Fibroblast of lung (primary cell): ENCODE measurements around the gene SH3RF1.

Experiments used
- EZH2 ChIP-seq: IDR thresholded peaks from 2 replicates; pipeline ENCODE4 v1.5.1; 2012; ENCODE audit warnings: low read length, control low read depth, mild to moderate bottlenecking; ENCODE audit errors: missing control alignments
- TF ChIP-seq, protein P1 (sequence below), 2 donors: IDR thresholded peaks in 1 of 2; conservative IDR thresholded peaks in 1 of 2; 1 replicate in 1 of 2; 2 replicates in 1 of 2; pipeline ENCODE4 v1.5.1; 2011 to 2012; ENCODE audit warnings: low read length in 2 of 2, control low read depth in 1 of 2, inconsistent platforms in 1 of 2, low read depth in 1 of 2, mild to moderate bottlenecking in 1 of 2

DNA sequence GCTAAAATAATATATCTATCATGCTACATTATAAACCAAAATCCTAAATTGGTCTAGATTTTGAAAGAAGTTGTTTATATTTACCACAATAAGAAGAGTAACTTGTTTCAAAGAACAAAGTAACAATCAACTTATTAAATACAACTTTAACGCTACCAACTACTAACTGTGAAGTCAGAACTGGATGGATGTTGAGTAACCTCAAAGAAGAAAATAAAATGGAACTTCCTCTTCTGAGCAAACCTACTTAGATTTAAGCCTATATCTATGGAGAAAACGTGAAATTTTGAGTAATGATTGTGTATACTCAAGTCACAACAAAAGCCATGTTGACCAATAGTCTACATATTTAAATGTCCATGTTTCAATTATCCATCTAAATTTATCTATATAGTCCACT is 25.7 kb downstream of the SH3RF1 start:
- TF ChIP-seq, protein P1, sequence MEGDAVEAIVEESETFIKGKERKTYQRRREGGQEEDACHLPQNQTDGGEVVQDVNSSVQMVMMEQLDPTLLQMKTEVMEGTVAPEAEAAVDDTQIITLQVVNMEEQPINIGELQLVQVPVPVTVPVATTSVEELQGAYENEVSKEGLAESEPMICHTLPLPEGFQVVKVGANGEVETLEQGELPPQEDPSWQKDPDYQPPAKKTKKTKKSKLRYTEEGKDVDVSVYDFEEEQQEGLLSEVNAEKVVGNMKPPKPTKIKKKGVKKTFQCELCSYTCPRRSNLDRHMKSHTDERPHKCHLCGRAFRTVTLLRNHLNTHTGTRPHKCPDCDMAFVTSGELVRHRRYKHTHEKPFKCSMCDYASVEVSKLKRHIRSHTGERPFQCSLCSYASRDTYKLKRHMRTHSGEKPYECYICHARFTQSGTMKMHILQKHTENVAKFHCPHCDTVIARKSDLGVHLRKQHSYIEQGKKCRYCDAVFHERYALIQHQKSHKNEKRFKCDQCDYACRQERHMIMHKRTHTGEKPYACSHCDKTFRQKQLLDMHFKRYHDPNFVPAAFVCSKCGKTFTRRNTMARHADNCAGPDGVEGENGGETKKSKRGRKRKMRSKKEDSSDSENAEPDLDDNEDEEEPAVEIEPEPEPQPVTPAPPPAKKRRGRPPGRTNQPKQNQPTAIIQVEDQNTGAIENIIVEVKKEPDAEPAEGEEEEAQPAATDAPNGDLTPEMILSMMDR (conservative IDR thresholded peaks at IDR 0.05 in 1 of 2, IDR thresholded peaks at IDR 0.05 in 1 of 2; ENCODE audit: low read depth in 1 of 2, low read length in 2 of 2) = no peak
- no peak for TF ChIP-seq EZH2
